KMS-11 (cell line): ENCODE data around the gene TUBD1.

Experiments used
- H2AFZ ChIP-seq: fragments of 200-600 bp; sonication (generic); 2 replicates; pipeline ENCODE4 v1.6.1; 2016; ENCODE audit warnings: antibody characterized with exemption, mixed run types, low read depth
- H3K27ac ChIP-seq: fragments of 200-600 bp; sonication (generic); 2 replicates; pipeline ENCODE4 v1.6.1; 2016; ENCODE audit warnings: mild to moderate bottlenecking, mixed run types
- H3K27me3 ChIP-seq: fragments of 200-600 bp; sonication (generic); 2 replicates; pipeline ENCODE4 v1.6.1; 2017; ENCODE audit warnings: mild to moderate bottlenecking, low read depth, mixed run types, moderate library complexity; ENCODE audit not compliant: insufficient read depth
- H3K36me3 ChIP-seq: fragments of 200-600 bp; sonication (generic); 2 replicates; pipeline ENCODE4 v1.6.1; 2017; ENCODE audit warnings: mild to moderate bottlenecking, mixed run types; ENCODE audit not compliant: insufficient read depth
- H3K4me1 ChIP-seq: fragments of 200-600 bp; sonication (generic); 2 replicates; pipeline ENCODE4 v1.6.1; 2016; ENCODE audit warnings: mild to moderate bottlenecking, low read depth, mixed run types; ENCODE audit not compliant: poor library complexity, severe bottlenecking
- H3K4me2 ChIP-seq: fragments of 200-600 bp; sonication (generic); 2 replicates; pipeline ENCODE4 v1.7.0; 2016; ENCODE audit warnings: mild to moderate bottlenecking, mixed run types
- H3K4me3 ChIP-seq: fragments of 200-600 bp; sonication (generic); IDR thresholded peaks from 2 replicates; pipeline ENCODE4 v1.6.1; 2017; ENCODE audit warnings: low read depth, low read length, mixed read lengths; ENCODE audit not compliant: insufficient read depth
- H3K79me2 ChIP-seq: fragments of 200-600 bp; sonication (generic); 2 replicates; pipeline ENCODE4 v1.6.1; 2016; ENCODE audit warnings: low read depth, mixed run types; ENCODE audit not compliant: insufficient read depth
- H3K9ac ChIP-seq: fragments of 200-600 bp; sonication (generic); 2 replicates; pipeline ENCODE4 v1.6.1; 2016; ENCODE audit warnings: mild to moderate bottlenecking, mixed run types
- H4K20me1 ChIP-seq: fragments of 200-600 bp; sonication (generic); 2 replicates; pipeline ENCODE4 v1.6.1; 2016; ENCODE audit warnings: mild to moderate bottlenecking, mixed run types; ENCODE audit not compliant: insufficient read depth
- TF ChIP-seq, protein P1 (sequence below): fragments of 200-600 bp; sonication (generic); conservative IDR thresholded peaks from 2 replicates; pipeline ENCODE4 v1.6.1; 2017; ENCODE audit warnings: low read depth, mild to moderate bottlenecking, antibody characterized with exemption, low read length, moderate library complexity, mixed read lengths

TUBD1 gene

DNA sequence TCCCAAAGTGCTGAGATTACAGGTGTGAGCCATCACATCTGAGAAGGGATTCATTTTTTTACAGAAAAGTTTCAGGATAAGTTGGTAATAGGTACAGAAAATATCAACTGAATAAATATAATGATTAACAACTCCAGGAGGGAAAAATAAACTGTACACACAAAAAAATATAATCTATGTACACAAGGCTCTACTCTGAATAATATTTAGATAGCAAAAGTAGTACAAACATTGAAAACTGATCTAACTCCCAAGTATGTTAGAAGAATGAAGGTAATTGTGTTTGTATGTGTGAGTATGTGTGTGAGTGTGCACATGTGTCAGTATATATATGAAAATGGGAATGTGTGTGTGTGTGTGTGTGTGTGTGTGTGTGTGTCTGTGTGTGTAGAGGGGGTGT, 20.4 kb downstream of the TUBD1 start:
- Histone ChIP-seq H4K20me1 (no peaks in the 10 kb centered on the region), H2AFZ (no peak overlapping the region), H3K4me2 (no peak overlapping the region), H3K4me3 (no peak overlapping the region), H3K79me2 (no peaks in the 10 kb centered on the region), H3K27me3 (no peaks in the 10 kb centered on the region), H3K9ac (no peak overlapping the region), H3K4me1 (no peaks in the 10 kb centered on the region), H3K27ac (no peak overlapping the region), H3K36me3 (no peaks in the 10 kb centered on the region)
- TF ChIP-seq, protein P1, sequence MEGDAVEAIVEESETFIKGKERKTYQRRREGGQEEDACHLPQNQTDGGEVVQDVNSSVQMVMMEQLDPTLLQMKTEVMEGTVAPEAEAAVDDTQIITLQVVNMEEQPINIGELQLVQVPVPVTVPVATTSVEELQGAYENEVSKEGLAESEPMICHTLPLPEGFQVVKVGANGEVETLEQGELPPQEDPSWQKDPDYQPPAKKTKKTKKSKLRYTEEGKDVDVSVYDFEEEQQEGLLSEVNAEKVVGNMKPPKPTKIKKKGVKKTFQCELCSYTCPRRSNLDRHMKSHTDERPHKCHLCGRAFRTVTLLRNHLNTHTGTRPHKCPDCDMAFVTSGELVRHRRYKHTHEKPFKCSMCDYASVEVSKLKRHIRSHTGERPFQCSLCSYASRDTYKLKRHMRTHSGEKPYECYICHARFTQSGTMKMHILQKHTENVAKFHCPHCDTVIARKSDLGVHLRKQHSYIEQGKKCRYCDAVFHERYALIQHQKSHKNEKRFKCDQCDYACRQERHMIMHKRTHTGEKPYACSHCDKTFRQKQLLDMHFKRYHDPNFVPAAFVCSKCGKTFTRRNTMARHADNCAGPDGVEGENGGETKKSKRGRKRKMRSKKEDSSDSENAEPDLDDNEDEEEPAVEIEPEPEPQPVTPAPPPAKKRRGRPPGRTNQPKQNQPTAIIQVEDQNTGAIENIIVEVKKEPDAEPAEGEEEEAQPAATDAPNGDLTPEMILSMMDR, result no peak

DNA sequence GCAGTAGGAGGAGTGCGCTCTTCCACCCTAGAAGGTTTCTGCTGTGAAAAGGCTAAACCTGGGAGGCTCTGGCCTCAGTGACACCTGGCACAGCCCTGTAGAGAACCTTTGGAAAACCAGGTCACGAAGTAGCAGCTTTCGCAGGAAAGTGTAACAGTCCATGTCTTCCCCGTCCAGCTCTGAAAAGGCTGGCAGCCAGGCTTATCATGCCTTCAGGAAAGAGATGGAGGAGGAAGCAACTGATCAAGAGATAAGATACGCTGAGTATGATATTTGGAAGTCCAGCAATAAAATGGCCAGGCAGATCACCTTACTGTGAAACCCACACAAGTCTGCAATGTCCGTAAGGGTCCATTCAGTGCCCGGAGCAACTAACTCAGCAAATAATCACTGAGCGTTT, 22.3 kb downstream of the TUBD1 start:
- H3K27ac ChIP-seq, result no peak overlapping the region
- no peaks in the 10 kb centered on the region for H3K27me3 ChIP-seq
- TF ChIP-seq, protein P1, result no peak
- H3K4me2 ChIP-seq, result no peak overlapping the region
- no peak overlapping the region for H3K9ac ChIP-seq
- no peak overlapping the region for H2AFZ ChIP-seq
- H4K20me1 ChIP-seq, result no peaks in the 10 kb centered on the region
- H3K4me1 ChIP-seq, result no peaks in the 10 kb centered on the region
- no peaks in the 10 kb centered on the region for H3K36me3 ChIP-seq
- no peak overlapping the region for H3K4me3 ChIP-seq
- no peaks in the 10 kb centered on the region for H3K79me2 ChIP-seq

DNA sequence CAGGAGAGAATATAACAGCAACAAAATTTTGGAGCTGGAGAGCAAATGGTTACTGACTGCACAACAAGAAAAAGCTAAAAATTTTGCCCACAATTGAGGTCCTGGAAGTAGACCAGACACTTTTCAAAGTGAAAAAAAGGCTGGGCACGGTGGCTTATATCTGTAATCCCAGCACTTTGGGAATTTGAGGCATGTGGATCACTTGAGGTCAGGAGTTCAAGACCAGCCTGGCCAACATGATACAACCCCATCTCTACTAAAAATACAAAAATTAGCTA, 22.9 kb downstream of the TUBD1 start:
- H3K4me1 ChIP-seq, result peaks cover 4% of the 10 kb centered on the region
- TF ChIP-seq, protein P1, result no peak
- H3K27ac ChIP-seq, result no peak overlapping the region
- no peaks in the 10 kb centered on the region for H4K20me1 ChIP-seq
- H3K4me2 ChIP-seq, result no peak overlapping the region
- H3K79me2 ChIP-seq, result no peaks in the 10 kb centered on the region
- no peak overlapping the region for H3K9ac ChIP-seq
- no peak overlapping the region for H3K4me3 ChIP-seq
- H3K27me3 ChIP-seq, result no peaks in the 10 kb centered on the region
- H3K36me3 ChIP-seq, result no peaks in the 10 kb centered on the region
- H2AFZ ChIP-seq, result no peak overlapping the region

DNA sequence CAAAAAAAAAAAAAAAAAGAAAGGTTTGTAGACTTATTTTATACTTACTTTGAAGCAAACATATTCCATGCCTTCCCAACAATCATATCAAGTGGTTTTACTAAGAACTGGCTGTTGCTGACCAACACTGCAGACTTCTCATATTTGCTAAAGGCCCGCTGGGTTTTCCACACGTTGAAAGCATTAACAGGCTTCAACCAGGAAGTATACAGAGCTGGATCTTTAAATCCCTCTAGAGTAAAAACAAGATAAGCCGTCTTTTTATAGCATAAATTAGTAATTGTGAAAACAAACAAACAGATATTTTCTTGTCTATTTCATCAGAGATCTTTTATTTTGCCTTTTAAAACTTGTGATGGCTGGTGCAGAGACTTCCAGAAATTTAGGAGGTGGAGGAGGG, 29.1 kb downstream of the TUBD1 start:
- Histone ChIP-seq H3K27me3 (no peaks in the 10 kb centered on the region), H3K9ac (no peak overlapping the region), H4K20me1 (no peaks in the 10 kb centered on the region), H3K4me2 (no peak overlapping the region), H3K27ac (no peak overlapping the region), H2AFZ (no peak overlapping the region), H3K36me3 (no peaks in the 10 kb centered on the region), H3K4me1 (peaks cover 17% of the 10 kb centered on the region), H3K79me2 (no peaks in the 10 kb centered on the region), H3K4me3 (no peak overlapping the region)
- TF ChIP-seq, protein P1, result no peak
